Endothelial cell of umbilical vein (primary cell): Measurements from ENCODE around the gene SYNPO2.

Source experiments
- MAX ChIP-seq: IDR thresholded peaks from 2 replicates; pipeline ENCODE4 v1.6.1; 2011; ENCODE audit not compliant: insufficient read depth, insufficient read length
- POLR2AphosphoS5 ChIP-seq: IDR thresholded peaks from 2 replicates; pipeline ENCODE4 v1.6.1; 2012; ENCODE audit warnings: low read depth, mild to moderate bottlenecking, control low read depth, low read length, moderate library complexity; ENCODE audit not compliant: insufficient read depth
- TF ChIP-seq, protein P1 (sequence below), 2 donors: IDR thresholded peaks; 1 replicate in 1 of 2; 2 replicates in 1 of 2; pipeline ENCODE4 v1.5.1; 2011; ENCODE audit warnings: low read length in 2 of 2, mild to moderate bottlenecking in 2 of 2, moderate library complexity in 2 of 2, control low read depth in 1 of 2, inconsistent platforms in 1 of 2, low read depth in 1 of 2; ENCODE audit not compliant: insufficient read depth in 1 of 2; ENCODE audit errors: extremely low read depth in 1 of 2

DNA sequence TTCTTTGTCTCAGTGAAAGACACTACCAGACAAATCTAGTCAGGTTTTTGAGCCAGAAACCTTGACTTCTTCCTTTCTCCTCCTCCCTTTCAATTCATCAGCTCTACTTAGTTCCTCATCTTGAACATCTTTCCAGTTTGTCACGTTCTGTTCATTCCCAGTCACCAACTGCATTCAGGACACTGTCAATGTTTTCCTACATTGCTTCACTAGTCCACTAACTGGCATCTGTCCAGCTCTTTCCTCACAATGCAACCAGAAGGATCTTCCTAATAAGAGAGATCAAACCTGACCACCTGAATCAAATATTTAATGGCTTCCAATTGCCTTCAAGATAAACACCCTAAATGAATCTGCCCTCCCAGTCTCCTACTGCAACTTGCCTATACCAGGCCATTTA lies 52.5 kb downstream of the SYNPO2 start:
- TF ChIP-seq MAX = no peak
- TF ChIP-seq, protein P1, sequence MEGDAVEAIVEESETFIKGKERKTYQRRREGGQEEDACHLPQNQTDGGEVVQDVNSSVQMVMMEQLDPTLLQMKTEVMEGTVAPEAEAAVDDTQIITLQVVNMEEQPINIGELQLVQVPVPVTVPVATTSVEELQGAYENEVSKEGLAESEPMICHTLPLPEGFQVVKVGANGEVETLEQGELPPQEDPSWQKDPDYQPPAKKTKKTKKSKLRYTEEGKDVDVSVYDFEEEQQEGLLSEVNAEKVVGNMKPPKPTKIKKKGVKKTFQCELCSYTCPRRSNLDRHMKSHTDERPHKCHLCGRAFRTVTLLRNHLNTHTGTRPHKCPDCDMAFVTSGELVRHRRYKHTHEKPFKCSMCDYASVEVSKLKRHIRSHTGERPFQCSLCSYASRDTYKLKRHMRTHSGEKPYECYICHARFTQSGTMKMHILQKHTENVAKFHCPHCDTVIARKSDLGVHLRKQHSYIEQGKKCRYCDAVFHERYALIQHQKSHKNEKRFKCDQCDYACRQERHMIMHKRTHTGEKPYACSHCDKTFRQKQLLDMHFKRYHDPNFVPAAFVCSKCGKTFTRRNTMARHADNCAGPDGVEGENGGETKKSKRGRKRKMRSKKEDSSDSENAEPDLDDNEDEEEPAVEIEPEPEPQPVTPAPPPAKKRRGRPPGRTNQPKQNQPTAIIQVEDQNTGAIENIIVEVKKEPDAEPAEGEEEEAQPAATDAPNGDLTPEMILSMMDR (IDR thresholded peaks at IDR 0.05; ENCODE audit: extremely low read depth in 1 of 2, insufficient read depth in 1 of 2, low read depth in 1 of 2, low read length in 2 of 2) = no peak
- TF ChIP-seq POLR2AphosphoS5 = no peak
